Measurements from ENCODE around the gene GNG12. TPM values are rescaled to one million over a fixed set of nuclear protein-coding genes. Genes with fewer than 3 reads are reported as not detected.

GNG12 gene
- total and polyA plus RNA-seq, 9 of the 15 experiments (the other 6 are each of a cell fraction or from before 2014, with no cell fraction given), result 2.6 to 6.0 (median 4.1) TPM

DNA sequence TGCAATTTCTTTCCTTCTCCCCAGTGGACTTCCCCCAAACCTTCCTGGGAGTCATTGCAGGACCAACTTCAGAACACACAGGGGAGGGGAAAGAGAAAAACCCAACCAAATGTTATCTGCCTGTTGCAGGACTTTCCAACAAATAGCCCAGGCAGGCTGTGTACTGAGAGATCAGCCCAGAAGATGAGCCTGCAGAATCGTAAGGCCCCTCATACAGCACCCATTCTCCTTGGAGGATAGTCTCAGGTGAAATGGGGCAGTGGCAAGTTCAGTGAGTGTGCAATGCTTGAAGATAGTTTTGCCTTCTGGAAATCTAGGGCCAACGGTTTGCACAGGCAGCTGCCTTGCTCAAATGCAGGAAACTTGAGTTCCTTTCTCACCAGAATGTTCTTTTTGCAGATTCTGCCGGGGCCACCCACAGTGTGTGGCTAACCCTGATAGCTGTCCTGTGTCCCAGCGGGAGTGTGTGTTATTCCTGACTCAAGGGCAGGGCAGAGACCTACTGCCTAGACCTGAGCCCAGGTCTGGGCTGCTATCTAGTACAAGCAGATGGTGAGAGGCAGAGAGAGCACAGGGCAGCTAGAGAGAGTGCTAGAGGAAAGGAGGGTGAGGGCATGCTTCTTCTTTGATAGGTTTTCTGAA, 99.5 kb downstream of the GNG12 start (continued):
- TF ChIP-seq, protein P1, sequence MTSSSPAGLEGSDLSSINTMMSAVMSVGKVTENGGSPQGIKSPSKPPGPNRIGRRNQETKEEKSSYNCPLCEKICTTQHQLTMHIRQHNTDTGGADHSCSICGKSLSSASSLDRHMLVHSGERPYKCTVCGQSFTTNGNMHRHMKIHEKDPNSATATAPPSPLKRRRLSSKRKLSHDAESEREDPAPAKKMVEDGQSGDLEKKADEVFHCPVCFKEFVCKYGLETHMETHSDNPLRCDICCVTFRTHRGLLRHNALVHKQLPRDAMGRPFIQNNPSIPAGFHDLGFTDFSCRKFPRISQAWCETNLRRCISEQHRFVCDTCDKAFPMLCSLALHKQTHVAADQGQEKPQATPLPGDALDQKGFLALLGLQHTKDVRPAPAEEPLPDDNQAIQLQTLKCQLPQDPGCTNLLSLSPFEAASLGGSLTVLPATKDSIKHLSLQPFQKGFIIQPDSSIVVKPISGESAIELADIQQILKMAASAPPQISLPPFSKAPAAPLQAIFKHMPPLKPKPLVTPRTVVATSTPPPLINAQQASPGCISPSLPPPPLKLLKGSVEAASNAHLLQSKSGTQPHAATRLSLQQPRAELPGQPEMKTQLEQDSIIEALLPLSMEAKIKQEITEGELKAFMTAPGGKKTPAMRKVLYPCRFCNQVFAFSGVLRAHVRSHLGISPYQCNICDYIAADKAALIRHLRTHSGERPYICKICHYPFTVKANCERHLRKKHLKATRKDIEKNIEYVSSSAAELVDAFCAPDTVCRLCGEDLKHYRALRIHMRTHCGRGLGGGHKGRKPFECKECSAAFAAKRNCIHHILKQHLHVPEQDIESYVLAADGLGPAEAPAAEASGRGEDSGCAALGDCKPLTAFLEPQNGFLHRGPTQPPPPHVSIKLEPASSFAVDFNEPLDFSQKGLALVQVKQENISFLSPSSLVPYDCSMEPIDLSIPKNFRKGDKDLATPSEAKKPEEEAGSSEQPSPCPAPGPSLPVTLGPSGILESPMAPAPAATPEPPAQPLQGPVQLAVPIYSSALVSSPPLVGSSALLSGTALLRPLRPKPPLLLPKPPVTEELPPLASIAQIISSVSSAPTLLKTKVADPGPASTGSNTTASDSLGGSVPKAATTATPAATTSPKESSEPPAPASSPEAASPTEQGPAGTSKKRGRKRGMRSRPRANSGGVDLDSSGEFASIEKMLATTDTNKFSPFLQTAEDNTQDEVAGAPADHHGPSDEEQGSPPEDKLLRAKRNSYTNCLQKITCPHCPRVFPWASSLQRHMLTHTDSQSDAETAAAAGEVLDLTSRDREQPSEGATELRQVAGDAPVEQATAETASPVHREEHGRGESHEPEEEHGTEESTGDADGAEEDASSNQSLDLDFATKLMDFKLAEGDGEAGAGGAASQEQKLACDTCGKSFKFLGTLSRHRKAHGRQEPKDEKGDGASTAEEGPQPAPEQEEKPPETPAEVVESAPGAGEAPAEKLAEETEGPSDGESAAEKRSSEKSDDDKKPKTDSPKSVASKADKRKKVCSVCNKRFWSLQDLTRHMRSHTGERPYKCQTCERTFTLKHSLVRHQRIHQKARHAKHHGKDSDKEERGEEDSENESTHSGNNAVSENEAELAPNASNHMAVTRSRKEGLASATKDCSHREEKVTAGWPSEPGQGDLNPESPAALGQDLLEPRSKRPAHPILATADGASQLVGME (CRISPR knock-in tag; IDR thresholded peaks at IDR 0.05), result no peak
- TF ChIP-seq, protein P2, sequence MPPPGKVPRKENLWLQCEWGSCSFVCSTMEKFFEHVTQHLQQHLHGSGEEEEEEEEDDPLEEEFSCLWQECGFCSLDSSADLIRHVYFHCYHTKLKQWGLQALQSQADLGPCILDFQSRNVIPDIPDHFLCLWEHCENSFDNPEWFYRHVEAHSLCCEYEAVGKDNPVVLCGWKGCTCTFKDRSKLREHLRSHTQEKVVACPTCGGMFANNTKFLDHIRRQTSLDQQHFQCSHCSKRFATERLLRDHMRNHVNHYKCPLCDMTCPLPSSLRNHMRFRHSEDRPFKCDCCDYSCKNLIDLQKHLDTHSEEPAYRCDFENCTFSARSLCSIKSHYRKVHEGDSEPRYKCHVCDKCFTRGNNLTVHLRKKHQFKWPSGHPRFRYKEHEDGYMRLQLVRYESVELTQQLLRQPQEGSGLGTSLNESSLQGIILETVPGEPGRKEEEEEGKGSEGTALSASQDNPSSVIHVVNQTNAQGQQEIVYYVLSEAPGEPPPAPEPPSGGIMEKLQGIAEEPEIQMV (tag; conservative IDR thresholded peaks at IDR 0.05; ENCODE audit: low read depth), result no peak
- TF ChIP-seq, protein P3, sequence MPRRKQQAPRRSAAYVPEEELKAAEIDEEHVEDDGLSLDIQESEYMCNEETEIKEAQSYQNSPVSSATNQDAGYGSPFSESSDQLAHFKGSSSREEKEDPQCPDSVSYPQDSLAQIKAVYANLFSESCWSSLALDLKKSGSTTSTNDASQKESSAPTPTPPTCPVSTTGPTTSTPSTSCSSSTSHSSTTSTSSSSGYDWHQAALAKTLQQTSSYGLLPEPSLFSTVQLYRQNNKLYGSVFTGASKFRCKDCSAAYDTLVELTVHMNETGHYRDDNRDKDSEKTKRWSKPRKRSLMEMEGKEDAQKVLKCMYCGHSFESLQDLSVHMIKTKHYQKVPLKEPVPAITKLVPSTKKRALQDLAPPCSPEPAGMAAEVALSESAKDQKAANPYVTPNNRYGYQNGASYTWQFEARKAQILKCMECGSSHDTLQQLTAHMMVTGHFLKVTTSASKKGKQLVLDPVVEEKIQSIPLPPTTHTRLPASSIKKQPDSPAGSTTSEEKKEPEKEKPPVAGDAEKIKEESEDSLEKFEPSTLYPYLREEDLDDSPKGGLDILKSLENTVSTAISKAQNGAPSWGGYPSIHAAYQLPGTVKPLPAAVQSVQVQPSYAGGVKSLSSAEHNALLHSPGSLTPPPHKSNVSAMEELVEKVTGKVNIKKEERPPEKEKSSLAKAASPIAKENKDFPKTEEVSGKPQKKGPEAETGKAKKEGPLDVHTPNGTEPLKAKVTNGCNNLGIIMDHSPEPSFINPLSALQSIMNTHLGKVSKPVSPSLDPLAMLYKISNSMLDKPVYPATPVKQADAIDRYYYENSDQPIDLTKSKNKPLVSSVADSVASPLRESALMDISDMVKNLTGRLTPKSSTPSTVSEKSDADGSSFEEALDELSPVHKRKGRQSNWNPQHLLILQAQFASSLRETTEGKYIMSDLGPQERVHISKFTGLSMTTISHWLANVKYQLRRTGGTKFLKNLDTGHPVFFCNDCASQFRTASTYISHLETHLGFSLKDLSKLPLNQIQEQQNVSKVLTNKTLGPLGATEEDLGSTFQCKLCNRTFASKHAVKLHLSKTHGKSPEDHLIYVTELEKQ (CRISPR knock-in tag; IDR thresholded peaks at IDR 0.05), result no peak
- TF ChIP-seq, protein P4, sequence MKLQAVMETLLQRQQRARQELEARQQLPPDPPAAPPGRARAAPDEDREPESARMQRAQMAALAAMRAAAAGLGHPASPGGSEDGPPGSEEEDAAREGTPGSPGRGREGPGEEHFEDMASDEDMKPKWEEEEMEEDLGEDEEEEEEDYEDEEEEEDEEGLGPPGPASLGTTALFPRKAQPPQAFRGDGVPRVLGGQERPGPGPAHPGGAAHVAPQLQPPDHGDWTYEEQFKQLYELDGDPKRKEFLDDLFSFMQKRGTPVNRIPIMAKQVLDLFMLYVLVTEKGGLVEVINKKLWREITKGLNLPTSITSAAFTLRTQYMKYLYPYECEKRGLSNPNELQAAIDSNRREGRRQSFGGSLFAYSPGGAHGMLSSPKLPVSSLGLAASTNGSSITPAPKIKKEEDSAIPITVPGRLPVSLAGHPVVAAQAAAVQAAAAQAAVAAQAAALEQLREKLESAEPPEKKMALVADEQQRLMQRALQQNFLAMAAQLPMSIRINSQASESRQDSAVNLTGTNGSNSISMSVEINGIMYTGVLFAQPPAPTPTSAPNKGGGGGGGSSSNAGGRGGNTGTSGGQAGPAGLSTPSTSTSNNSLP (IDR thresholded peaks at IDR 0.05; ENCODE audit: borderline replicate concordance, low read depth, low read length), result no peak; the same call in 1 of the 2 replicates
- no peak for TF ChIP-seq THRAP3 (IDR thresholded peaks at IDR 0.05; ENCODE audit: borderline replicate concordance)
- 0 out of 2 replicates have a peak, but pooled peaks have one; percentile 74 for TF ChIP-seq MTA1 (IDR thresholded peaks at IDR 0.05; ENCODE audit: borderline replicate concordance)
- no peak for TF ChIP-seq ZNF124 (CRISPR knock-in tag; IDR thresholded peaks at IDR 0.05)
- TF ChIP-seq SIN3B (IDR thresholded peaks at IDR 0.05; ENCODE audit: low read depth), result no peak
- TF ChIP-seq TCF7L2 (IDR thresholded peaks at IDR 0.05; ENCODE audit: low read depth, low read length), result no peak
- TF ChIP-seq KLF6 (CRISPR knock-in tag; IDR thresholded peaks at IDR 0.05; ENCODE audit: borderline replicate concordance), result no peak
- TF ChIP-seq L3MBTL2 (IDR thresholded peaks at IDR 0.05), result peak; percentile 18; the same call in 1 of the 2 replicates
- no peak for TF ChIP-seq RBM15 (IDR thresholded peaks at IDR 0.05; ENCODE audit: insufficient read depth, low read length)
- no peak for TF ChIP-seq BMI1 (IDR thresholded peaks at IDR 0.05; ENCODE audit: low read length)
- no peak for TF ChIP-seq SMAD2 (IDR thresholded peaks at IDR 0.05; ENCODE audit: low read depth, low read length)
- TF ChIP-seq FOXA3 (CRISPR knock-in tag; conservative IDR thresholded peaks at IDR 0.05 in 1 of 2, IDR thresholded peaks at IDR 0.05 in 1 of 2), result peak; percentile 75 to 79; a peak in 3 of 4 replicates

Data from K562 (cell line).